IPS DF 19.7 (cell line): ENCODE results near the gene RHOT2.

Source experiments
- DNase-seq: peaks from one replicate; pipeline ENCODE4 v3.0.0-alpha.2; 2013; ENCODE audit warnings: low read depth, low spot score

RHOT2 gene

DNA sequence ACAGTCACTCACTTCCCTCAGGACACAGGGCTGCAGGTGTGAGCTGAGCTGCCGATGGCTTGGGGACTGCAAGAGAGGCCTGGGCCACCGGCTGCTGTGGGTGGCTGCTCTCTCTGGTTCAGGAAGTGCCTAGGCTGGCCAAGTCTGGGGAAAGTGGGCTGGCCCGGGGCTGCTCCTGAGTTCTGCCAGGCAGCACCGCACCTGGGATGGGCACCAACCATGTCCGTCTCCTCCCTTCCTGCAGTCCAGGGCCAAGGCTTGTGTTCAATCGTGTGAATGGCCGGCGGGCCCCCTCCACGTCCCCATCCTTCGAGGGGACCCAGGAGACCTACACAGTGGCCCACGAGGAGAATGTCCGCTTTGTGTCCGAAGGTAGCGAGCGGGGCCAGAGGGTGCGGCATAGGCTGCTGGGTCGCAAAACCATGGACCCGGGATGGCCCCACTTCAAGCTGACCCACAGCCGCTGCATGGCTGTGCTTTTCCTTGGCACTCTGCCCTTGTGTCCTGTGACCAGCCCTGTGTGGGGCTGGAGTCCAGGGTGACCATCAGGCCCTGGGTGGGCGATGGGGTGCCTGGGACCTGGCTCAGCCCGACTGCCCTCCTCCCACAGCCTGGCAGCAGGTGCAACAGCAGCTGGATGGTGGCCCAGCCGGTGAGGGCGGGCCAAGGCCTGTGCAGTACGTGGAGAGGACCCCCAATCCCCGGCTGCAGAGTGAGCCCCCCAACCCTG lies 20.6 kb upstream of the RHOT2 start:
- no peak for DNase-seq

DNA sequence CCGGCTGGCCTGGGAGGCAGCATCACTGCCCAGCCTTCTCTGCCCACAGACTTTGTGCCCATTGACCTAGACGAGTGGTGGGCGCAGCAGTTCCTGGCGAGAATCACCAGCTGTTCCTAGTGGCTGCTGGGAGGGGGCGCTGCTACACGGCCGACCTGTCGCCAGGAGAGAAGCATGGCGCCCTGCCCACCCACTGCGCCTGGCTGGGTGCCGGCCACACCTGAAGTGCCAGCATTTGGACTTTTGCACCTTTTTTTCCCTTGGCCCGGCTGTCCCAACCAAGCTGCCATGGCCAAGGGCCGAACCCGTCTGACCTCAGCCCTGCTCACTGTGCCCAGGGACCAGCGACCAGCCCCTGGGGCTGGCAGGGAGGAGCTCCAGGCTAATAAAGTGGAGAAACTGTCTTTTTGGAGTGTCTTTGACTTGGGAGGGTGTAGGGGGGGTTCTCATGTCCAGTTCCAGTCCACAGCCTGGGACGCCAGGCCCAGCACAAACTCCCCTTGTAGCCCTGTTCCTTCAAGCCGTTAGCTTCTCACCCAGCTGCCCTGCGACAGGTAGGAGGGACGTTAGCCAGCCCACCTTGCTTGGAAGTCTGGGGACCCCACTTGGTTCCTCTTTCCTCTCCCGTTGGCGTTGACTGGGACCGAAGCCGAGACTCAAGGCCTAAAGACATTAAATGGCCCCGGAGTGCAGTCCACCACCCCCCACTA lies 19.7 kb upstream of the RHOT2 start:
- no peak for DNase-seq

DNA sequence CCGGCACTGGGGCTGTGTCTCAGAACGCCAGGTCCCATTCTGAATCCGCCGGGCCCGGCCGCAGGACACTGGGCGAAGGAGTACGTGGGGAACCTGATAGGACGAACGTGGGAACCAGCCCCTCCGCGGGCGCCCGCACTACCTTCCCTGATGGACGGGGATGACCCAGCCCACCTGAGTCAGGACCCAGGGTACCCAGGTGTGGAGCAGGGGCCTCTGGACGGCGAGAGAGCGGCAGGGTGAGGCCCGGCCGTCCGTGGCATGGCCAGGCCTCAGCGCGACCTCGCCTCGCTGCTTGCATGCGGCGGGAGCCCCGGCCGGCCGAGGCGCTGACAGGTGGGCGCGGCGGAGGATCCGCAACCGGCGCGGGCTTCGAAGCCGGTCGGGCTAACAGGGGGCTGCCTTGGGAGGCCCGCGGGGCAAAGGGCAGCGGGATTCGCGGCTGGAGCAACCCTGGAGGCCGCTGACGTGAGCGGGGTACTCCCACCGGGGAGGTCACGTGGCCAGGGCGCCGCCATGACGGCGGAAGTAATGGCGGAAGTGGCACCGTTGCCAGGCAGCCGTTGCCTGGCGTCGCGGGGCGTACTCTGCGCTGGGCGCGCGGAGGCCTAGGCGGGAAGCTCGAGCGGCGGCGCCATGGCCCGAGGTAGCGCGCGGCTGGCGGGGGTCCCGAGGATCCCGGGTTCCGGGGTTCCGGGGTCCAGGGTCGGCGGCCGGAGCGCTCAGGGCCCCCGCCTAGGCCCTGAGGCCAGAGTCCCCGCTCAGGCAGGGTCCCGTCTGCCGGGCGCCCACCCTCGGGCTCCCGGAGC lies 18.9 kb upstream of the RHOT2 start, which contains the start of gene WDR90:
WDR90 (plus strand) TSS at position 585 of the 809 bp plus-strand sequence; CDS start at position 637, 52 bp downstream.
- DNase-seq: no peak

DNA sequence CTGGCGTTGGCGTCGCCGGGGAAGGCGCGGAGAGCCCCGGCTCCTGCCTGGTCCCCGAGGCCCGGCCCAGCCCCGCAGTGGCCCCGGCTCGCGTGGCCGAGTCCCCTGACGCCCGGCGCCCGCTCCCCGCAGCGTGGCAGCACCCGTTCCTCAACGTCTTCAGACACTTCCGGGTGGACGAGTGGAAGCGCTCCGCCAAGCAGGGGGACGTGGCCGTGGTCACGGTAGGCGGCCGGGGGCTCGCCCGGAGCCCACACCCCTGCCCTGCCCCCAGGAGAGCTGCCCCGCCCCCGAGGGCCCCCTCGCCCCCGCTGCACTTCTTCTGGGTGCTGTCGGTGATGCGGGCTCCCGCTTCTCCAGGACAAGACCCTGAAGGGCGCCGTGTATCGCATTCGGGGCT lies 18.3 kb upstream of the RHOT2 start:
- no peak for DNase-seq

DNA sequence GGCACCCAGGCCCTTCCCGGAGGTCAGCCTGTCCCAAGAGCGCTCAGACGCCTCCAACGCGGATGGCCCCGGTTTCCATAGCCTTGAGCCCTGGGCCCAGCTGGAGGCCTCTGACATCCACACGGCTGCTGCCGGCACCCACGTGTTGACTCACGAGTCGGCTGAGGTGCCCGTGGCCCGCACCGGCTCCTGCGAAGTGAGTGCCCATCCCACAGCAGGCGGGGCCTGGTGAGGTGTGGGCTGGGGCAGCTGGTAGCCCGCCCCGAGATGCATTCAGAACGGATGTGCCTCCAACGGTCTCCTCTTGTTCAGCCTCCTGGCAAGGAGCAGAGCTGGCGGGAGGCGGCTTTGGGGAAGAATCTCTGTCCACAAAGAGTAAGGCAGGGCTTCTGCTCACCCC lies 16.1 kb upstream of the RHOT2 start:
- no peak for DNase-seq

DNA sequence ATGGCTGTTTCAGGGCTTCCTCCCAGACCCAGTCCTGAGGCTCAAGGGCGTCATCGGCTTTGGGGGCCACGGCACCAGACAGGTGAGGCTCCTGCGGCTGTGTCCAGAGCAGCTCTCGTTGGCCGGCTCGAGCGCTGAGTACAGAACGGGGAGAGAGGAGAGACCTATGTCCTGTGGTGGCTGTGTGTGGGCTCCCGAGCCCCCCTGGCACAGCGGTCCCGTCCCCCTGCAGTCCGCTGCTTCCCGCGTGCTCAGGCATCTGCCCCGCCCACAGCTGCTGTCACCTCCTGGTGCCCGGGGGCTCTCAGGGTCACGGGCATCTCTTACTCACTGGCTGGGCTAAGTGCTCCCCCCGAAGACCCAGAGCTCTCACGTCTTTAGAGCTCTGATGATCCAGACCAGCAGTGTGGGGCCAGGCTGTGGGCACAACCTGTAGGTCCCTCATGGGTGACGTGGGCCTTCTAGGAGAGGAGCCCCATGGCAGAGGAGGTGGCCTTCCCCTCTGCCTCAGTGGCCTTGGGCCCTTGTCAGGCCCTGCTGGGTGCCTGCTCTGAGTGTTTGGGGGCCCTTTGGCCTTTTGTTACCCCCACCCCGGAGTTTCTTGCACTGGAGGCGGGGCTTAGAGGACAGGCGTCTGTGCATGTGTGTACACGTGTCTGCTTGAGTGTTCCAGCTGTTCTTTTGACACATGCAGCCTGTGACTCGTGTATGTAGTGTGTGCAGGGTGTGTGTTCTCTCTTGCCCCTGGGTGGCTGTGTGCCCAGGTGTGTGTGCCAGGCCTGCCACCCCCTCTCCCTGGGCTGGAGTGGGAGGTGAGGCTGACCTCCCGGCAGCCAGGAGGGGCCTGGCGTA lies 15.3 kb upstream of the RHOT2 start:
- no peak for DNase-seq

DNA sequence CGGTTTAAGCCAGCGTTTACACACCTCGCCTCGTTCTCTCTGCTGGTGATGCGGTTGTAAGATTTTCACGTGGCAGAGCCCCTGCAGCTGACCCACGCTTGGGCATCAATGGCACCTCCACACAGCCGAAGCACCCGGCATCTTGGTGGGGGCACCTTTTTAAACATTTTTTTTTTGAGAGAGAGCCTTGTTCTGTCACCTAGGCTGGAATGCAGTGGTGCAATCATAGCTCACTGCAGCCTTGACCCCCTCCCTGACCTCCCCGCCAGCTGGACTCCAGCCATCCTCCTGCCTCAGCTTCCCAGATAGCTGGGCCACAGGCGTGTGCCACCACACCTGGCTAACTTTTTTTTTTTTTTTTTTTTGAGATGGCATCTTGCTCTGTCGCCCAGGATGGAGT lies 13.9 kb upstream of the RHOT2 start:
- no peak for DNase-seq

DNA sequence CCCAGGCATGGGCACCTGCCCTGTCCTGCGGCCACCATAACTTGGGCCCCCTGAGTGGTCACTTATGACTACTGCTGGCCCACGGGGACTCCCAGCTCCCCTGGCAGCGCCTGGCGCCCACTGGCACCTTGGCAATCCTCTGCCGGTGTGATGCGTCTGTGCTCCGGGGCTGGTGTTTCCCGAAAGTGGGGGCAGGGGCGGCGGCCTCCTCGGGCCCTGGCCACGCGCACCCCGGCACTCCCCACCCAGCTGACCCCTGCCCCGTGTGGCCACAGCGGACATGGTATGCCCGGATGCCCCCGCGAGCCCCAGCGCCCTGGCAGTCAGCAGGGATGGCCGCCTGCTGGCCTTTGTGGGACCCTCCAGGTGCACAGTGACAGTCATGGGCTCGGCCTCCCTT lies 10.4 kb upstream of the RHOT2 start:
- DNase-seq: no peak

DNA sequence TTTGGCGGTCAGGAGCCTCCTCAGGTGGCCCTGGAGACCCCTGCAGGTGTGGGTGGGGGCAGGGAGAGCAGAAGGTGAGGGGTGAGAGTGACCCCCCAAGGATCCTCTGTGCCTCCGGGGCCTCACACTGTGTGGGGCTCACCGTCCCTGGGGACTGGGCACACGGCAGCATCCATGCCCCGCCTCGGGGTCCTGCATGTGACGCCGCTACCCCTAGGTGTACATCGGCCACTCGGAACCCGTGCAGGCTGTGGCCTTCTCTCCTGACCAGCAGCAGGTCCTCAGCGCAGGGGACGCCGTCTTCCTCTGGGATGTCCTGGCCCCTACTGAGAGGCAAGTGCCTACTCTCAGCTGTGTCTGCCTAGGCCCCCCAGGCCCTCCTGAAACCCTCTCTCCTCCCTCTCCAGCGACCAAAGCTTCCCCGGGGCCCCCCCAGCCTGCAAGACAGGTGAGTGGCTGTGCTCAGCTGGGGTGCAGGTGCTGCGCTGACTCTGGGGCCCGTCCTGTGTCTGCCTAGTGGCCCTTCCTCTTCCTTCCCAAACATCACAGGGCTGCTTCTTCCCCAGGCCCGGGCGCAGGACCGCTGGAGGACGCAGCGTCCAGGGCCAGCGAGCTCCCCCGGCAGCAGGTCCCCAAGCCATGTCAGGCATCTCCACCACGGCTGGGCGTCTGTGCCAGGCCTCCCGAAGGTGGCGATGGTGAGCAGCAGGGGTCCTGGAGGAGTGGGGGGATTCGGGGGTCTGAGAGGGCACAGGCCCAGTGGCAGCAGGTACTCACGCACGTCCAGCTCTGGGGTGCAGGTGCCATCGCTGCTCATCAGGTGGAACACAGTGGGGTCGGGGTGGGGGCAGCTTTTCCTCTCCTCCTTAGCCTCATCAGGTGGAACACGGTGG lies 9.0 kb upstream of the RHOT2 start:
- DNase-seq: no peak

DNA sequence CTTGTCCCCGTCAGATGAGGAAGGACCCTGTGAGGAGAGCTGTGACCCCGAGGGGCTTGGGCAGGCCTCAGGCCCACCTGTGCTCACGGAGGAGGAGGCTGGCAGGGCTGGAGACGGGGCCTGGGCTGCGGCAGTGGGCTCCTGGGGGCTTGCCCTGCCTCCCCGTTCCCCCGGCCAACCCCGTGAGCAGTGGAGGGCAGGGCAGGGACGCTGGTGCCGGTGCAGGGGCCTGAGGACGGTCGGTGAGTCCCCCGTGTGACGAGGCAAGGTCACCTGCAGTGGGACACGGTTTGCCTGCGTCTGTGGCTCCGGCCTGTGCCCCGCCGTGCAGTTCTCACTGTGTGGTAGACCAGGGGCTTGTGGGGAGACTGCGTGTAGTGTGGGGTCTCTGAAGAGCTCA lies 8.3 kb upstream of the RHOT2 start:
- no peak for DNase-seq

DNA sequence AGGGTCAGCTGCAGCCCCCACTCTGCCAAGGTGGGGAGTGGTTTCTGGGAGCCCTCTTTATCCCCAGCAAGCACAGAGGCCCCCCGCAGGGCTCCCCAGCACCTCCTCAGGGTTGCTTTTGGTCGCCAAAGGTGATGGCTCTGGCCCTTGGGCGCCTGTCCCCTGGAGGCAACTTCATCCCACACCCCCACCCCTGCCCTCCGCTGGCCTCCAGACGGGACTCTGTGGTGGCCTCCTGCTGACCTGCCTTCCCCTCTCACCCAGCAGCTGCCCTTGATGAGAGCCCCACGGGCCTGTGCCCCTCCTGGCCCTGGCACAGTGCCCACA lies 7.8 kb upstream of the RHOT2 start:
- DNase-seq: no peak

DNA sequence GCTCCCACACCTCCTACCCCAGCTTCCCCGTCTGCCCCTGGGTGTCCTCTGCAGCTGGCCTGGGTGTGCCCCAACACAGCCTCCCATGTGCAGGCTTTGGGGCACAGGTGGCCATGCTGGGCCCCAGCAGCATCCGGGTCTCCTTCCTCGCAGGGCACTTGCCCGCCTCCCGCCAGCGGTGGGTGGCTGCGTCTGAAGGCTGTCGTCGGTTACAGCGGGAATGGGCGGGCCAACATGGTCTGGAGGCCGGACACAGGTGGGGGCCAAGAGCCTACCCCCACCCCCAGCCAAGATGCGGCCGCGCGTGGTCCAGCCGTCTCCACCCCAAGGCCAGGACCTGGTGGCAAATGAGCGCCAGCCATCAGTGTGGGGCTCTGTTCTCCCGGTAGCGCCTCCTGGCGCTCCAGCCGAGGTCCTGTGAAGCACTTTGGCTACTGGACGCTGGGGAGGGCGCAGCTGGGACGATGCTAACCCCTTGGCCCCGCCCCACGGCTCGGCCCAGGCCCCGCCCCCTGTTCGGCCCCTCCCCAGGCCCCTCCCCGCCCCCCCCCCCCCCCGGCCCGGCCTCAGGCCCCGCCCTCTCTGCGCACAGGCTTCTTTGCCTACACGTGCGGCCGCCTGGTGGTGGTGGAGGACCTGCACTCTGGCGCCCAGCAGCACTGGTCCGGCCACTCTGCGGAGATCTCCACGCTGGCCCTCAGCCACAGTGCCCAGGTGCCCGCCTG lies 7.3 kb upstream of the RHOT2 start:
- no peak for DNase-seq

DNA sequence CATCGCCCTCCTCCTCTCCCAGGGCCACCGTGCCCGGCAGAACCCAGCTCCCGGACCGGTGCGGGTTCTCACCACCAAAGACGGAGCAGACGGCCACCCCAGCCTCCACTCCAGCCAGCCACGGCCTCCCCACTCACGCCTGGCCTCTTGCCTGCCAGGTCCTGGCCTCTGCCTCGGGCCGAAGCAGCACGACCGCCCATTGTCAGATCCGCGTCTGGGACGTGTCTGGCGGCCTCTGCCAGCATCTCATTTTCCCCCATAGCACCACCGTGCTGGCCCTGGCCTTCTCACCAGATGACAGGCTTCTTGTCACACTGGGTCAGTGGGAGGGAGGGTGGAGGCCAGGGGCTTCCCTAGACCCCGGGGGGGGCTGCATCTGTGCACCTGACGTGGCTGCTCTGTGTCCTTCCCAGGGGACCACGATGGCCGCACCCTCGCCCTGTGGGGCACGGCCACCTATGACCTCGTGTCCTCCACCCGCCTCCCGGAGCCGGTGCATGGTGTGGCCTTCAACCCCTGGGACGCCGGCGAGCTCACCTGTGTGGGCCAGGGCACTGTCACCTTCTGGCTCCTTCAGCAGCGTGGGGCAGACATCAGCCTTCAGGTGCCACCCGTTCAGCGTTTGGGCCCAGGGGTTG lies 6.6 kb upstream of the RHOT2 start:
- DNase-seq: no peak

DNA sequence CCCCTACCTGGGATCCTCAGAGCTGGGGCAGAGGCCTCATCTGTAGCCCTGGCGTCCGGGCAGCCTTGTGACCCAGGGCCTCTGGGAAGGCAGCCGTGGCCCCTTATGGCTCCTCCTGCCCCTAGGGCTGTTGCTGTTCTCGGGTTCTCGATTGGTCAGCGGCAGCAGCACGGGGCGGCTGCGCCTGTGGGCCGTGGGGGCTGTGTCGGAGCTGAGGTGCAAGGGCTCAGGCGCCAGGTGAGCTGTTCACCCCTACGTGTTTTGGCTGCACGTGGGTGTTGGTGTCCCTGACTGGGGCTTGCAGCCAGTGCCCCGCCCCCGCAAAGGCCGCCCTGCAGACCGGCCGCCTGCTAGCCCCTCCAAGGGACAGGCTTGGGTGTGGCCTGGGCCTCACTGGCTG lies 5.8 kb upstream of the RHOT2 start:
- DNase-seq: no peak

DNA sequence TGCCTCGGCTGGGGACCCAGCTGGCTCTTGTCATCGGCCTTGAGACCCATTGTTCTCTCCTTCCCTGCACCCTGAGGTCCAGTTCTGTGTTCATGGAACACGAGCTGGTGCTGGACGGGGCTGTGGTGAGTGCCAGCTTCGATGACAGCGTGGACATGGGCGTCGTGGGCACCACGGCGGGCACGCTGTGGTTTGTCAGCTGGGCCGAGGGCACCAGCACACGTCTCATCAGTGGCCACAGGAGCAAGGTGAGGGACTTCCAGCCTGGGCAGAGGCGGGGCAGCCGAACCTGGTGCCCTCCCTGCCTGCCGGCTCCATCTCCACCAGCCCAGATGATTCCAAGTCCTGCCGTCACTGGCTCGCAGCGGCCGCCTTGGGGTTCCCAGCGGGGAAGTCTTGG lies 5.3 kb upstream of the RHOT2 start:
- DNase-seq: no peak

DNA sequence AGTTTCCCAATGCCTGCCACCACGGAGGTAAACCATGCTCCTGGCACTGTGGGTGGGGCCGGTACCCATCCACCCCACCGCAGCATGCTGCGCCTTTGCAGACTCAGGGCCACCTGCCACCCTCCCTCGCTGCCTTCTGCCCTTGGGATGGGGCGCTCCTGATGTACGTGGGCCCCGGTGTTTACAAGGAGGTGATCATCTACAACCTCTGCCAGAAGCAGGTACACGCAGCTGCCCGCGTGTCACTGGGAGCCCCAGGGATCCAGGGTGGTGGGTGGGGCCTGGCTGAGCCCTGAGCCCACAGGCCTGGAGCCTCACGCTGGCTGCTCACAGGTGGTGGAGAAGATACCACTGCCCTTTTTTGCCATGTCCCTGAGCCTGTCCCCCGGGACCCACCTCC lies 1.4 kb upstream of the RHOT2 start:
- DNase-seq: no peak

DNA sequence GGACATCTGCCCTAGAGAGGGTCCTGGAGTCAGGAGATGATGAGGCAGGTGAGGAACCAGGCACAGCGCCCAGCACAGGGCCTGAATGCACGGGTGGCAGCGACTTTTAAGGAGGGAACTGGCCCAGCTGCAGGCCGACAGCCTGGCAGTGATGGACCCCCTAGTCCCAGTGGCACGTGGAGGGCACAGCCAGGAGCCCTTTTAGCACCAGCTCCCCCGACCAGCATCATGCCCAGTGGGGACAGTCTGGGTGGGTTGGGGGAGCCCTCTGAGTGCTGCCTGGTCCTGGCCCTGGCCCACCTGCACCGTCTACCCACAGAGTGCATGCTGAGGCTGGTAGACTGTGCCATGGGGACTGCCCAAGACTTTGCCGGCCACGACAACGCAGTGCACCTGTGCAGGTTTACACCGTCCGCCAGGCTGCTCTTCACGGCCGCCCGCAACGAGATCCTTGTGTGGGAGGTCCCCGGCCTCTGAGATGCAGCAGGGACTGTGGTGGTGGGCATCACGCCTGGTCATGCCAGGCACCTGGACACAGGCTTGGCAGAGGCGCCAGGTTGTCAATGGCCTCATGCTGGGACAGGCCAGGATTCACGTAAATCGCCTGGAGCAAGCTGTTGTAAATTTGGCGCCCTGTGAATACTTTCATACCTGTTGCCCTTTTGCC lies 686 bp upstream of the RHOT2 start:
- DNase-seq: no peak

DNA sequence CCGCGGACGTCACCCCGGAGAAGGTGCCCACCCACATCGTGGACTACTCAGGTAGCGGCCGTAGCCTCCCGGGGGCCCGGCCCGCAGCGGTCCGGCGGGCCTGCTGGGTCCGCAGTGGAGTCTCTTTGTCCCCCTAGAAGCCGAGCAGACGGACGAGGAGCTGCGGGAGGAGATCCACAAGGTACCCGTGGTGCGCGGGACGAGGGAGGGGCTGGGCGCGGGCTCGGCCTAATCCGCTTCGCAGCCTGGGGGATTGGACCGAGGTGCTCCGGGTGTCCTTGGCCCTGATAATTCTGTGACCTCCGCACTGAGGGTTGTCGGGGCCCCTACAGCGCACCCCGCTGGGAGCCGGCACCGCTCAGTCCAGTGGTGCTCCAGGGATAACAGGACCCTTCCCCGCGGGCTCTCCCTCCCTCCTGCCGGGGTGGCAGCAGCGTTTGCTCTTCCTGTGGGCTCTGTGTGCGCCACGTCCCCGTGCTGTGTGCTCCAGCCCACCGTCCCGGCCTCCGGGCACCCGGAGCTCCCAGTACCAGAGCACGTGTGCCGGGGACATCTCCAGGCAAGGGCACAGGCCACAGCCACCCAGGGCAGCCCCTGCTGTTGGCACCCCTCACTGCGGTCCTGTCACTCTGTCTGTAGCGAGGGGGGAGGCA lies 713 bp downstream of the RHOT2 start:
- no peak for DNase-seq

DNA sequence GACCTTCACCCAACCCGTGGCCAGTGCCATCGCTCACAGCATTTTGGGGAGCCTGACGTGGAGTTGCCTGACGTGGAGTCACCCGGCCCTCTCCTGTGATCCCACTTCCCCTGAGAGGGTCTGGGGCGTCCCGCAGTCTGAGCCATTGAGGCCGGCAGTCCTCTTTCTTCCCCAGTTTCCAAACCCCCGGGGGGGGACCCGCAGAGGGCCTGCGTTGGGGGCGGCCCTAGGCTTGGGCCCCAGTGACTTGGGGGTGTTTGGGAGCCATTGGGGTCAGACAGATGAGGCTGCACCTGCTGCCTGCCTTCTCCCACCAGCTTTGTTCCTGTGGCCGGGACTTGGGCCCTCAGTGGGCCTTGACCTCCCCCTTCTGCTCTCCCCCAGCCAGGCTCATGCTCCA lies 1.7 kb downstream of the RHOT2 start:
- DNase-seq: no peak
